Stimulated activated CD8-positive, alpha-beta memory T cell treated with anti-CD3 and anti-CD28 coated beads, Interleukin-12 subunit alpha, Interleukin-12 subunit beta, amount 100 ng/mL, for 4 hours (primary cell): ENCODE measurements around the gene TFCP2L1.

Experiments
- DNase-seq: peaks from one replicate; pipeline ENCODE4 v3.0.0-alpha.2; 2020; ENCODE audit warnings: low read depth

TFCP2L1 gene

DNA sequence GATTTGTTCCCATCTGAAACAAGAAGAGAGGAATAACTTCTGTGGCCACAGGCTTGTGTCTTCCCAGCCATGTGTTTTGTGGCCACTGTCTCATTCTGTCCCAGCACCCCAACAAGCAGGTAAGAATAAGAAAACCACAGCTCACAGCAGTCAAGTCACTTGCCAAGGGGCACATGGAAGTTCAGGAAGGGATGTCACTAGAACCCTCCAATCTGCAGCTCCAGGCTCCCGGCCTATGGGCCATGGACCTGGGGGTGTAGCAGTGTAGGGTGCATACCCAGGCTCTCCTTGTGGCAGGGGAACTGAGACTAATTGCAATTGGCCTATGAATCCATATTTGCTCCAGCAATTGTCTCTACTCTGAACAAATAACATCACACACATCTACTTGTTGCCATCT is 112.5 kb downstream of the TFCP2L1 start:
- DNase-seq, result no peak

DNA sequence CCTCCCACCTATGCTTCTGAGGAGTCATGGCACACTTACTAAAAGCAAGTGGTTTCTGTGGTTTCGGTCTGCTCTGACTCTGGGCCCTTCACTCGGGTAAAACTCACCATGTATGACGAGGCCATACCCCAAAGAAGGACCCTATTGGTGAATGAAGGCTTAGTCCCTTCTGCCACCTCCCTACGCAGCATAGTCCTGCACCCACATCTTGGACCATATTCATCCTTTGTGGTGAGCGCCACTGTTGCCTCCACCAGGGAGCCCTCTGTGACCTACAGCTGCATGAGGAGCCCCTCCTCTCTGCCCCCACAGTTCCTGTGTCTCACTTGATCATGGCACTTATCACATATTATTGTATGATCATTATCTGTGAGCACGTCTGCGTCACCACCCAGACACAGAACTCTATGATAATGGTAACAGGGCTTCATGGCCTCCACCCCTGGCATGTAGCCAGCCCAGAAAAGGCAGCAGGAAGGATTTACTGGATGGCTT is 113.3 kb downstream of the TFCP2L1 start:
- DNase-seq, result no peak

DNA sequence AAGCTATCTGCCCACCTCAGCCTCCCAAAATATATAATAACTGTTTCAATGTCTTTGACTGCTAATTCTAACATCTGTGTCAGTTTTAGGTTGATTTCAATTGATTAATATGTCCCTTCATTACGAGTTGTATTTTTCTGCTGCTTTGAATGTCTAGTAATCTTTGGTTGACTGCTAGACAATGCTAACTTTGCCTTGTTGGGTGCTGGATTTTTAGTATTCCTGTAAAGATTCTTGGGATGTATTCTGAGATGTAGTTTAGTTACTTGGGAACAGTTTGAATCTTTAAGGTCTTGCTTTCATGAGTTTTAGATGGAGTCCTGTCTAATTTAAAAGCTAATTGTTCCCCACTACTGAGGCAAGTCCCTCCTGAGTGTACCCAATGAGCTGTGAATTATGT is 114.4 kb downstream of the TFCP2L1 start:
- DNase-seq, result no peak

DNA sequence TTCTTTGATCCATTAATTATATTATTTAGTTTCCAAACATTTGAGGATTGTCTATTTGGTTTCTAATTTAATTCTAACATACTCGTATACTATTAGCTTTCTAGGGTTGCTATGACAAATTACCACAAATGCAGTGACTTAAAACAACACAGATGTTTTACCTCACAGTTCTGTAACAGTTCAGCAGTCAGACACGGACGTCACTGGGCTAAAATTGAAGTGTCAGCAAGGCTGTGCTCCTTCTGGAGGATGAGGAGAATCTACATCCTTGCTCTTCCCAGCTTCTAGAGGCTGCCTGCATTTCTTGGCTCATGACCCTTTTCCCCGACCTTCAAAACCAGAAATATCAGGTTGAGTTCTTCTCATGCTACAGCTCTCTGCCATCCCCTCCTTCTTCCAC is 117.6 kb downstream of the TFCP2L1 start:
- no peak for DNase-seq
